ENCODE data around the gene CFAP99. TPM values are rescaled to one million over a fixed set of nuclear protein-coding genes. Genes with fewer than 3 reads are reported as not detected.

The CFAP99 gene
- total and polyA plus RNA-seq, 2 donors (not counting 1 experiment from before 2014, with no cell fraction given): not detected

GRCh38 chr4:2424581-2424980 lies 5.8 kb downstream of the CFAP99 start:
- DNase-seq: no peak
- Histone ChIP-seq H3K9me3 (ENCODE audit: control extremely low read depth in 1 of 3, control insufficient read depth in 2 of 3, insufficient read depth in 1 of 3, low read length in 2 of 3) (peaks cover 0 to 3% (median 0%) of the 10 kb centered on the region in 3 donors), H3K27me3 (replicated peaks in 1 of 4; ENCODE audit: control extremely low read depth in 1 of 4, control insufficient read depth in 3 of 4, insufficient read depth in 4 of 4, low read length in 3 of 4) (peaks cover 0 to 28% (median 14%) of the 10 kb centered on the region in 4 experiments), H3K9ac (ENCODE audit: low read length) (no peak overlapping the region), H3K36me3 (replicated peaks in 1 of 2; ENCODE audit: control extremely low read depth in 1 of 2, control insufficient read depth in 1 of 2, extremely low read depth in 1 of 2, insufficient read depth in 2 of 2, low read length in 1 of 2) (no peaks in the 10 kb centered on the region), H3K4me2 (replicated peaks; ENCODE audit: low read depth, low read length, poor library complexity, severe bottlenecking) (no peak overlapping the region), H3K27ac (ENCODE audit: low read length in 2 of 2) (no peak overlapping the region), H3K4me1 (ENCODE audit: control insufficient read depth in 2 of 2, insufficient read depth in 2 of 2, low read length in 2 of 2) (peaks cover 7 to 9% of the 10 kb centered on the region in 2 donors), H4K20me1 (ENCODE audit: control insufficient read depth, insufficient read depth, low read length, poor library complexity, severe bottlenecking) (no peaks in the 10 kb centered on the region), H3K79me2 (ENCODE audit: control insufficient read depth, insufficient read depth, low read length) (no peaks in the 10 kb centered on the region), H3K4me3 (ENCODE audit: control extremely low read depth in 1 of 5, extremely low read depth in 1 of 5, insufficient read depth in 1 of 5, low read depth in 2 of 5, low read length in 4 of 5) (no peak overlapping the region), H2AFZ (ENCODE audit: insufficient read depth, low read depth, low read length, poor library complexity, severe bottlenecking) (no peak overlapping the region)
- intact Hi-C loops (cut with micrococcal nuclease): no loop called here
- 74% methylated on average over 10 of the region's 10 CpGs for WGBS (ENCODE audit: insufficient coverage)
- H3K4me1 Mint-ChIP-seq: peaks cover 16% of the 10 kb centered on the region
- ChIA-PET POLR2A (no interaction called here), CTCF (interaction anchor here (0.7 kb wide), 1 partner anchor 129 kb away, joined by 3 read pairs; no protein-coding TSS in a partner anchor)
- no peaks in the 10 kb centered on the region for H3K9me3 Mint-ChIP-seq (ENCODE audit: insufficient read depth)
- TF ChIP-seq EZH2 (IDR thresholded peaks at IDR 0.05; ENCODE audit: borderline replicate concordance, insufficient read depth, low read depth, low read length, poor library complexity, severe bottlenecking) (no peak), CTCF (IDR thresholded peaks at IDR 0.05) (no peak)
- H3K4me3 Mint-ChIP-seq: no peak overlapping the region
- peaks cover 29% of the 10 kb centered on the region for H3K27me3 Mint-ChIP-seq
- H3K27ac Mint-ChIP-seq: no peak overlapping the region
- ATAC-seq (ENCODE audit: low read depth): no peak

GRCh38 chr4:2425386-2426068 lies 6.8 kb downstream of the CFAP99 start:
- POLR2A ChIA-PET: no interaction called here
- H3K79me2 ChIP-seq (ENCODE audit: control insufficient read depth, insufficient read depth, low read length): no peaks in the 10 kb centered on the region
- no peak overlapping the region for H3K9ac ChIP-seq (ENCODE audit: low read length)
- intact Hi-C loops (cut with micrococcal nuclease): no loop called here
- CTCF ChIA-PET: no interaction called here
- Mint-ChIP-seq H3K27me3 (peaks cover 21% of the 10 kb centered on the region), H3K9me3 (ENCODE audit: insufficient read depth) (no peaks in the 10 kb centered on the region), H3K4me1 (peaks cover 10% of the 10 kb centered on the region), H3K27ac (no peak overlapping the region), H3K4me3 (no peak overlapping the region)
- TF ChIP-seq CTCF (IDR thresholded peaks at IDR 0.05) (no peak), EZH2 (IDR thresholded peaks at IDR 0.05; ENCODE audit: borderline replicate concordance, insufficient read depth, low read depth, low read length, poor library complexity, severe bottlenecking) (no peak)
- peaks cover 5 to 8% of the 10 kb centered on the region in 2 donors for H3K4me1 ChIP-seq (ENCODE audit: control insufficient read depth in 2 of 2, insufficient read depth in 2 of 2, low read length in 2 of 2)
- no peaks in the 10 kb centered on the region for H4K20me1 ChIP-seq (ENCODE audit: control insufficient read depth, insufficient read depth, low read length, poor library complexity, severe bottlenecking)
- WGBS (ENCODE audit: insufficient coverage): 97% methylated on average over 13 of the region's 13 CpGs
- ATAC-seq (ENCODE audit: low read depth) (no peak), DNase-seq (no peak)
- H3K4me3 ChIP-seq (ENCODE audit: control extremely low read depth in 1 of 5, extremely low read depth in 1 of 5, insufficient read depth in 1 of 5, low read depth in 2 of 5, low read length in 4 of 5): no peak overlapping the region
- no peak overlapping the region for H3K4me2 ChIP-seq (replicated peaks; ENCODE audit: low read depth, low read length, poor library complexity, severe bottlenecking)
- H3K27ac ChIP-seq (ENCODE audit: low read length in 2 of 2): no peak overlapping the region
- no peak overlapping the region for H2AFZ ChIP-seq (ENCODE audit: insufficient read depth, low read depth, low read length, poor library complexity, severe bottlenecking)
- H3K27me3 ChIP-seq (replicated peaks in 1 of 4; ENCODE audit: control extremely low read depth in 1 of 4, control insufficient read depth in 3 of 4, insufficient read depth in 4 of 4, low read length in 3 of 4): peaks cover 0 to 19% (median 9%) of the 10 kb centered on the region in 4 experiments
- peaks cover 0 to 3% (median 0%) of the 10 kb centered on the region in 3 donors for H3K9me3 ChIP-seq (ENCODE audit: control extremely low read depth in 1 of 3, control insufficient read depth in 2 of 3, insufficient read depth in 1 of 3, low read length in 2 of 3)
- no peaks in the 10 kb centered on the region for H3K36me3 ChIP-seq (replicated peaks in 1 of 2; ENCODE audit: control extremely low read depth in 1 of 2, control insufficient read depth in 1 of 2, extremely low read depth in 1 of 2, insufficient read depth in 2 of 2, low read length in 1 of 2)

Data from B cell (primary cell).